ENCODE measurements around the gene PREB. TPM values are rescaled to one million over a fixed set of nuclear protein-coding genes. Genes with fewer than 3 reads are reported as not detected.

PREB gene
- total and polyA plus RNA-seq, 2 of the 13 experiments (the other 11 are each of a cell fraction or from before 2014, with no cell fraction given), result 112 to 192 TPM

GRCh38 chr2:27135478-27135955 lies 1.1 kb upstream of the PREB start:
- CTCF ChIA-PET (ENCODE audit: low intra/inter-chr PET ratio, low total read pairs), result no interaction called here
- no peak for ATAC-seq

More at GRCh38 chr2:27135478-27135955, 1.1 kb upstream of the PREB start:
- no peak overlapping the region for H2AFZ ChIP-seq (ENCODE audit: low read length)
- H3K4me1 ChIP-seq (ENCODE audit: insufficient read depth, low read length), result peaks cover 53% of the 10 kb centered on the region
- WGBS (ENCODE audit: low lambda C conversion rate), result 91% methylated on average over 12 of the region's 12 CpGs
- no peak for DNase-seq (ENCODE audit: low spot score)
- H3K4me3 ChIP-seq (replicated peaks in 1 of 3; ENCODE audit: insufficient read depth in 1 of 3, low read depth in 2 of 3, low read length in 3 of 3), result no peak overlapping the region
- peaks cover 6 to 21% of the 10 kb centered on the region in 2 experiments; a peak in 3 of 5 replicates for H3K27me3 ChIP-seq (ENCODE audit: control insufficient read depth in 1 of 2, insufficient read depth in 2 of 2, low read length in 2 of 2)
- peaks cover 22% of the 10 kb centered on the region for H3K79me2 ChIP-seq (ENCODE audit: insufficient read depth, low read length)
- BruUV-seq (replicated peaks), result no TSS peak
- H3K36me3 ChIP-seq (replicated peaks in 1 of 2; ENCODE audit: control insufficient read depth in 1 of 2, insufficient read depth in 2 of 2, low read length in 2 of 2), result peaks cover 20 to 29% of the 10 kb centered on the region in 2 experiments
- POLR2A ChIA-PET, result interaction anchor here (1.4 to 1.6 kb wide), 2 partner anchors 13 to 33 kb away, joined by 4 read pairs; partner anchors contain the start of gene TCF23
- peak; percentile 15 for FAIRE-seq
- no peaks in the 10 kb centered on the region for H3K9me3 ChIP-seq (ENCODE audit: low read length)
- no peak overlapping the region for H3K27ac ChIP-seq (ENCODE audit: extremely low read length, insufficient read depth, low read length)
- intact Hi-C loops (cut with micrococcal nuclease; ENCODE audit: unreplicated experiment), result loop anchor here (2.0 kb wide), 1 partner anchor 55 kb away; no protein-coding TSS in a partner anchor
- H4K20me1 ChIP-seq (ENCODE audit: insufficient read depth, low read length), result no peaks in the 10 kb centered on the region; the same call in 1 of the 2 replicates
- no peak for TF ChIP-seq TRIM22 (IDR thresholded peaks at IDR 0.05)
- TF ChIP-seq NCOA1 (CRISPR knock-in tag; IDR thresholded peaks at IDR 0.05), result no peak
- no peak for TF ChIP-seq SSRP1 (CRISPR knock-in tag; IDR thresholded peaks at IDR 0.05)
- TF ChIP-seq ZNF550 (CRISPR knock-in tag; IDR thresholded peaks at IDR 0.05; ENCODE audit: borderline replicate concordance), result 0 out of 2 replicates have a peak, but pooled peaks have one; percentile 46
- no peak for TF ChIP-seq SNAPC5 (CRISPR knock-in tag; IDR thresholded peaks at IDR 0.05; ENCODE audit: borderline replicate concordance)
- TF ChIP-seq KLF12 (CRISPR knock-in tag; IDR thresholded peaks at IDR 0.05; ENCODE audit: borderline replicate concordance), result no peak
- TF ChIP-seq EEA1 (CRISPR knock-in tag; IDR thresholded peaks at IDR 0.05; ENCODE audit: borderline replicate concordance), result no peak
- TF ChIP-seq ZNF260 (CRISPR knock-in tag; IDR thresholded peaks at IDR 0.05; ENCODE audit: borderline replicate concordance, low read depth), result 0 out of 2 replicates have a peak, but pooled peaks have one; percentile 45
- H3K9ac ChIP-seq (ENCODE audit: insufficient read depth, low read depth, low read length), result no peak overlapping the region
- H3K4me2 ChIP-seq (ENCODE audit: low read depth, low read length), result no peak overlapping the region
- in situ Hi-C loops (cut with HindIII; ENCODE audit: extremely low pct_ligation_motif_present, low pct_unique_long_range_greater_than_20kb), result no loop called here

Measured in HepG2 (cell line).